Measurements from ENCODE around the gene SFMBT2.
"Not testable (repeated sequence)": the region's sequence is repeated elsewhere in the genome, so short reads cannot be mapped to it uniquely, and the experiment has no call there.

The SFMBT2 gene

GRCh38 chr10:7258948-7259523 is 151.8 kb downstream of the SFMBT2 start:
- peak in 4 of 6 experiments; percentile 32 to 71 (median 68) for DNase-seq

GRCh38 chr10:7255517-7255916 is 155.3 kb downstream of the SFMBT2 start:
- DNase-seq = no peak

DNA sequence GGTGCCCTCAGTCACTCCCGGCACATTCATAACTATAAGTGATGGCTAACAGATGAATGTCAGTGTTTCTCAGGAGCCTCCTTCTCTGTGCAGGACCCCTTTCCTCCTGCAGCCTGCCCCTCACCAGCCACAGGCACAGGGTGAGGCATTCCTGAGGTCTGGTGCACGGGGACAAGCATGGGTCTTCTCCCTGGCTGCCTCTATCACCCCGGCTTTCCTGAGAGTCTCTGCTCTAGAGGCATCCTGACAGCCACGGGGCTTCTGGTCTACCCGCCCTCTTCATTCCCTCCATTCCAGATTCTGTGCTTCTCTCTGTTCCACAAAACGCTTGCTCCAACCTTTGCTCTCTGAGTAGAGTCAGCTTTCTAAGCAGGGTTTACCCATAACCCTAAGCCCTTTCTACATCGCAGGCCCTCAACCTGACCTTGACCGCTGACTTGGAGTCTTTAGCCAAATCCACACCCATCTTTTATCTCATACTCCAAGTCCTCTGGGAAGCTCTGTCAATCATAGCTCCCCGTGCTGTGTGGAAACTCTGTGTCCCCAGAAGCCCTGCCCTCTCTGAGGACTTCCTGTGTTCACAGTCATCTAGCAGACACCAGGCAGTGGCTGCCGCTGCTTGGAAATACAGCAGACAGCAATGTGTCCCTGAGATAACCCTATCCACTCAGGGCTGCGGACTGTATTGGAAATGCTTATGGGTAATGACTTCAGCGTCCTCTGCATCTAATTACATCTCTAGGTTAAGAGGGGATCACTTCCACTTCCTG is 159.0 kb downstream of the SFMBT2 start:
- DNase-seq = no peak

DNA sequence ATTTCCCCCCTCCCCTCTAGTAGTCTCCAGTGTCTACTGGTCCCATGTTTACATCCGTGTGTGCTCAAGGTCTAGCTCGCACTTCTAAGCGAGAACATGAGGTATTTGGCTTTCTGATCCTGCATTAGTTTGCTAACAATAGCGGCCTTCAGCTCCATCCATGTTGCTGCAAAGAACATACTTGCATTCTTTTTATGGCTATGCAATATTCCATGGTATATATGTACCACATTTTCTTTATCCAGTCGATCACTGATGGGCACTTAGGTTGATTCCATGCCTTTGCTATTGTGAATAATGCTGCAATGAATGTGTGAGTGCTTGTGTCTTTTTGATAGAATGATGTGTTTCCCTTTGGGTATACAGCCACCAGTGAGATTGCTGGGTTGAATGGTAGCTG is 160.6 kb downstream of the SFMBT2 start:
- no peak for DNase-seq

GRCh38 chr10:7248585-7249164 is 162.2 kb downstream of the SFMBT2 start:
- no peak for DNase-seq

DNA sequence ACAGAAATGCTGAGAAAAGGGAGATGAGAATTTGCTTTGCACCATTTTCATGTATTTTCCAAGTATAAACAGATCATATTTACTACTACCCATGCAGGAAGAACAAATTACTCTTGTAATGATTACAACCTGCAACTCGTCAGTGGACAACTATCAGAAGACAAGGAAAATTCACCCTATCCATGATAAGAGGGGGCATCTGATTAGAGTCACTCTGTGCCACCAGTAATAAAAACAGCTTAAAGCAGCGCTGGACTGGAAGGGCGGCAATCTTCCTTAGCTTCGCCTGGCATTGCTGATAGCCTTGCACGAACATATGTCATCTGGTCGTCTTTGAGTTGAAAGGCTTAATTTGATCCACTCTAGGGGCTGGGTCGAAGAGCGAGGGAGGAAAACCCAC is 162.7 kb downstream of the SFMBT2 start:
- DNase-seq = no peak

DNA sequence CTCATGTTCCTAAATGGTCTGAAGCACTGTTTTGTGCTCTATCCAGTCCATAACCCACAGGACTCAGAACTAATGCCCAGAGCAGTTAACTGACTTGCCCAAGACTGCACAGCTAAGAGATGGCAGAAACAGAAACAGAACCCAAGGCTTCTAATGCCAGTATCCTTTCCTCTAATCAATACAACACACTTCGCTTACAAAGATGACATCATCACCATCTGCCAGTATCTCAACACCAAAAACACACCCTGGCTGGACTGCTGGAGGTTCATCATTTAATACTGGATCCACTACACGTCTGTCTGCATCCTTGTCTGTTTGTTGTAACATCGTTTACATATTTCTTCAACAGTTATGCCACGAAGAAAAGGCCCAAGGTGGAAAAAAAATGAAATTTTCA is 165.3 kb downstream of the SFMBT2 start:
- no peak for DNase-seq

- DNase-seq = no peak
These were observed 167.0 kb downstream of the SFMBT2 start for GRCh38 chr10:7243873-7244272.

GRCh38 chr10:7243139-7243538 is 167.7 kb downstream of the SFMBT2 start:
- no peak for DNase-seq

DNA sequence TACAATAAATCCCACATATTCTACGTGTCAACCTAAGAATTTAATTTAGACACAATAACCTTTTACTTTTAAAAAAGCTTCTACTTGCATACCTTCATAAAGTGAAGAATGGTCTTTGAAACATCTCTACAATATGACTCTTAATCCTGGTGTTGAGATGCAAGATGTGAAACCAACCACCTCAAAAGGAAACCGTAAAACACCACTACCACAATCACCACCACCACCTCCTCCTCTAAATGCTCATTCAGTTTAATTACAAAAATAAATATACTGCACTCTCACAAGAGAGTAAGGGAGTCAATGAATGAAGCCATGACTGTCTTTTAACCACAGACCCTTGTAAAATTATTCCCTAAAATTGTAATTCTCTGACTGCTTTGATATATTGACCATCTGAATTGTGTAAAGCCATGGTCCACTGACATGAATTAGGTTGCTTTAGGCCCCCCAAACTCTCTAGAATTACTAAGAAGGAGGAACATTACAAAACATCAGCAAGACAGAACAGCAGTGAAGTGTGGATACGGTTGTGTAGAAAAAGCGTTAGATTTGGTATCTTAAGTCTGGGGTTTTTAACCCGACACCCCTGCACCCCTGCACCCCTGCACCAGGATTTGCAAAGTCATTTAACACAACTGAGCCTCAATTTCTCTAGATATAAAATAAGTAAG is 171.4 kb downstream of the SFMBT2 start:
- no peak for DNase-seq

DNA sequence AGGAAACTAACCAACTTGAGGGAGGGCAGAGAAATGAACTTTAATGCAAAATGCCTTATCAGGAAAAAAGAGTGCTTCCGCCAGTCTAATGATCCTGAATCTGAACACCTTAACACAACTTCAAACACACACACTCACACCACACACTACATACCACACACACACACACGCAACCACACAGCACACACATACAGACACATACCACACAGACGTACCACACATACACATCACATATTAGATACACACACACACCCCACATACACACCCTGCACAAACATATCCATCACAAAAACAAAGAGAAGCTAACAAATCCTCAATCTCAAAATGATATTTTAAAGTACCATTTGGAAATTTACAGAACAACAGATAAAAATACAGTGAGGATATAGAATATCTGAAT is 175.5 kb downstream of the SFMBT2 start:
- no peak for DNase-seq

- no peak for DNase-seq
These were observed 176.7 kb downstream of the SFMBT2 start for GRCh38 chr10:7234109-7234508.

- no peak for DNase-seq
These were observed 177.4 kb downstream of the SFMBT2 start for GRCh38 chr10:7233259-7233991.

DNA sequence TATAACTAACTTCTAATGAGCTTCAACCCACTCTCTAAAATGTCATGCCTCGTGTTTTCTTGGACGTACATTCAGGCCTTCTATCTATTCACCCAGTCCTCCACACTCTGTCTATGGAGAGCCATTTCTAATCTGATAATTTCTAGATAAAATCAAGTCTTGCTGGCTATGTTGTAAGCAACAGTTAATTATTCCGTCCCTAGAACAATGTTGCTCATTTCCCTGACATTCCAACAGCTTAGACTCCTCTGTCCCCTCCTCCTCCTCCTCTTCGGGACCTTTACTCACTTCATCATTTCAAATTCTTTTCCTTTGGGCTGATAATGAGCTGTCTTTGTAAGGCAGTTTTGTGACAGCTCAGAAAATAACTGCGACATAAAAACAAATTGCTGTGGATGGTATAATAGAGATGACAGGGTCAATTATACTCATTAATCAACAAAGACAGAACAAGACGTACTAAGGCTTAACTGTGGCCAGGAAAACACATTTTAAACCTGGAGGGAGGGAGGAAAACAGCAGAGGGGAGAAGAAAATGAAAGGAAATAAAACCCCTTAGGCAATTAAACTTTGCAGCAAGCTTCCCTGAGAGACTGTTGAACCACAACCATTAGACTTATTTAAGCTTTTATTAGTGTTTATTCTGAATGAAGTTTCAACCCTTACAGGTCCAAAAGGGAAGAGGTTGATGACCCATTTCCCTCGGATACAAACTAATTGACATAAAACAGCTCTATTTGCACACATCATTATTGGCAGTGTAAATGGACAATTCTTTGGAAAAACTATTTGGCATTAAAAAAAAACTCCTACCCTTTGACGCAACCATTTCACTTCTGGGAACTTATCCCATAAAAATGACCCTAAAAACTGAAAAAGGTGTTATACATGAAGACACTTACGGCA is 179.1 kb downstream of the SFMBT2 start:
- no peak for DNase-seq

DNA sequence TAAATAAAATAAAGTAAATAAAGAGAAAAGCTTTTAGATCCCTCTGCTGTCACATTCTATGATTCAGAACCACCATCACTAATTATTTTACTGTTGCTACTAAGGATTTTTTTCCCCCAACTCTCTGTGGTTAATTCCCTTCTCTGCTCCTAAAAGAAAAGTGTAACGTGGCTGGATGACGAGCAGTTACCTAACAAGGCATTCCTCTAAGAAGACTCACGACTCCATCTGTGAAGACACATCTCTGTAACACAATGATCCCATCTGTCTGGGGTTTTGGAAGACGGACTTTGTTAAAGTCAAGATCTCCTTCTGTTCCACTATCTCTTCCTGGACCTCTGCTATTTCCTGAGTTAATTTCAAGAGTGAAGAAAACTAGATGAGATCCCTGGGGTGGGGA is 179.9 kb downstream of the SFMBT2 start:
- no peak for DNase-seq

DNA sequence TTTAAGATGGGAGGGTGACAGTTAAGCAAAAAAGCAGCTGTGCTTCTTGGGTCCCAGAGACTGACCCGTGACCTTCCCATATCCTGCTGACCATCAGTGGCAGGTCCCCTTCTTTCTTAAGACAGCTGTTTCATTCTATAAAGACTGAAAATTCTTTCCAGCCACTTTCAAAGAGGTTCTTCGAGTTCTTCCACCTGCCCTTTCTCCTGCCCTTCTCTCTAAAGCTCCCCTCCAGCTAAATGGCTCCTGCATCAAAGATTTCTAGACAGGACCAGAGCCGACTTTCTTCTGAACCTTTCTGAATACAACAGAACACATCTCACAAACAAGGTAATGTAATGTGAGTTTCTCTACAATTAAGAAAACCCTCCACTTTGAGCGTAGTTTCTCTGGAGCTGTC is 180.8 kb downstream of the SFMBT2 start:
- no peak for DNase-seq

GRCh38 chr10:7225133-7225532 is 185.7 kb downstream of the SFMBT2 start:
- no peak for DNase-seq

GRCh38 chr10:7218968-7219367 is 191.9 kb downstream of the SFMBT2 start:
- DNase-seq = no peak

DNA sequence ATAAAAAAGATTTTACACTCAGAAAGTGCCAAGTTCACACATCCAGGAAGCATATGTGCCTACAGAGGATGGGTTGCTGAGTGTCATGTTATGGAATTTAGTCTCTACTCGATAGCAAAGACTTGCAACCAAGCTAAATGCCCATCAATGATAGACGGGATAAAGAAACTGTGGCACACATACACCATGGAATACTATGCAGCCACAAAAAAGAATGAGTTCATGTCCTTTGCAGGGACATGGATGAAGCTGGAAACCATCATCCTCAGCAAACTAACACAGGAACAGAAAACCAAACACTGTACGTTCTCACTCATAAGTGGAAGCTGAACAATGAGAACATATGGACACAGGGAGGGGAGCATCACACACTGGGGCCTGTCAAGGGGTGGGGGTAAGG is 198.1 kb downstream of the SFMBT2 start:
- not testable (repeated sequence) for DNase-seq

DNA sequence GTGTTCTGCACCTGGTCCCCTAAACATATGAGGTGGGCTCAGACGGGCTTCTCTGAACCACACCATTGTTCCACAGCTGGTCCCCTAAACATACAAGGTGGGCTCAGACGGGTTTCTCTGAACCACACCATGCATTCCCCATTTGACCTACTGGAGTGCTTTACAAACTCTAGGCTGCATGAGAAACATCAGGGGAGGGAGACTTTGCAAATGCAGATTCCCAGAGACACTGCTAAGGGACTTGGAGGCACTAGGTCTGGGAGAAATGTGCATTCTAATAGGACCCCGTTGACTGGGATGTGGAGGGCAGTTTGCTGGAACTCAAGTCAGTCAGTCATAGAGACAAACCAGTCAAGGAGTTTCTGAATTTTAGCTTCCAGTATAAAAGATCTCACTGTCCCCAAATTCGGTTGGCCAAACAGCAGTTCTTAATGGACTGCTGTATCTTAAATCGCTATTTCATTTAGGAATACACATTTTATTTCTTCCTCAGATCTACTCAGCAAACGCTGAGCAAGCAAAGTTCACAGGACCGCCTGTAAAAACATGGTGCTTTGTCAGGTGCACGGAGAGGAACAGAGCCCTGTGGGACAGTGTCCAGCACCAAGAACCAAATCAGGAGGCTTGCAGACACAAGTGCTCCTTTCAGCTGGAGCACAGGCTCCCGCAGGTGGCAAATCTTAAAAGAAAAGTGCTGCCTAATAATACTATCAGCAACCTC is 198.8 kb downstream of the SFMBT2 start:
- no peak for DNase-seq

DNA sequence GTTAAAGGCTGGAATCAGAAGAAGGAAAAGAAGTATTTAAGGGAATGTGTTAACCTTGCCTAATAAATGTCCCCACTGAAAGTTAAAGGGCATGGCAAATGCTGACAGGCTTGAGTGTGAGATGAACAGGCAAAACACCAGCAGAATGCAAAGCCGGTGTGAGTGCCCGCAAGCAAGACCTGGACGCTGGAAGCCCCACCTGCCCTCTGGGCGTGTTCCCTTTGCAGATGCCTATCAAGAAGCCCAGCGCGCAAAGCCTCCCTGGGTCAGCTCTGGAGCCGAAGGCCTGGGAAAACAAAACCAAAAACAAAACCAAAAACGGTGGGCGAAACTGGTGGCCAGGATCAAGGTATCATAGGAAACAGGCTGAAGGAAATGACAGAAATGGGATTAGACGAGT is 200.3 kb downstream of the SFMBT2 start:
- DNase-seq = no peak

All from stimulated activated naive CD4-positive, alpha-beta T cell (primary cell).